D341Med (cell line): ENCODE measurements around the gene DOCK9.

Experiments used
- DNase-seq: peaks from one replicate; pipeline ENCODE4 v3.0.0; 2012; ENCODE audit warnings: low spot score

Gene DOCK9

DNA sequence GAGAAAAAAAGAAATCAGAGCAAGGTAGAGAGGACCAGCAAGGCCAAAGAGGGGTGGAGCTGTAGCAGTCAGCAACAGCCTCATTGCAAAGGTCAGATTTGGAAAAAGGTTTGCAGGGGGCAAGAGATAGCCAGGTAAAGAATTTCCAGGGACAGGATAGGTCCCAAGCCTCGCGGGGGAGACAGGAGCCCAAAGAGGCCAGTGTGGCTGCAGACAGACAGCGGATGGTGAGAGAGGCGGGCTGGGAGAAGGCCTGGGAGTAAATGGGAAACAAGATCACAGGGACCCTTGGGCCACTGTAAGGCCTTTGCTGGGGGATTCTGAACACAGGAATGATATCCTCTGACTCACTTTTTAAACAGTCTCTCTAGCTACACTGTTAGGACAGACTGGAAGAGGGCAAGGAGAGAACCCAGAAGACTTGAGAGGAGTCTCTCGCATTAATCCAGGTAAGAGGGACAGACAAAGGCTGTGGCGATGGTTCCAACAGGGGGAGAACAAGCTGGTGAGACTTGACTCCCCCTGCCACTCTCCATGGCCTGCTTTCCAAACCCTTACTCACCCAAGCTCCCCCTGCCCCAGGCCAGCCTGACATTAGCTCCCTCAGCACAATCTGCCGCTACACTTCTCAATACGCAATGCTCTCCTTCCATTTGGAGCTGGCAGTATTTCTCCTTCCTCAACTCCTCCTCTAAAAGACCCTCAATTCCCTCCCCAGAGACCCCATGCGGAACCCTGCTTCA is 31.8 kb downstream of the DOCK9 start:
- no peak for DNase-seq

DNA sequence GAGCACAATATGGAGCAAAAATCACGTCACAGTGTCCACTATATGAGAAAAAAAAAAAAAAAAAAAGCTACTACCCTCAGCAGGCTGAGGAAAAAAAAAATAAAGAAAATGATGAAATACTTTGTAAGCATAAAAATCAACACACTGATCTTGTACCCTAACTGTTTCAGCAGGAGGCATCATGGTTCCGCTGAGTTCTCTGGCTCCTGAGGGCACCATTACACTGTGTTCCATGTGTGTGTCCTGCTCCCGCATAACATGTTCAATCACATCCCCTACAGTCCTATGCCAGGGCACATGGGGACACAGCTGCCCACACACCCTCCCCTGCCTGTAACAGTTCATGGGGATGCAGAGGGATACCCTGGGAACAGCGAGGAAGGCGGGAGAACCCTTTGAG is 33.5 kb downstream of the DOCK9 start:
- no peak for DNase-seq

DNA sequence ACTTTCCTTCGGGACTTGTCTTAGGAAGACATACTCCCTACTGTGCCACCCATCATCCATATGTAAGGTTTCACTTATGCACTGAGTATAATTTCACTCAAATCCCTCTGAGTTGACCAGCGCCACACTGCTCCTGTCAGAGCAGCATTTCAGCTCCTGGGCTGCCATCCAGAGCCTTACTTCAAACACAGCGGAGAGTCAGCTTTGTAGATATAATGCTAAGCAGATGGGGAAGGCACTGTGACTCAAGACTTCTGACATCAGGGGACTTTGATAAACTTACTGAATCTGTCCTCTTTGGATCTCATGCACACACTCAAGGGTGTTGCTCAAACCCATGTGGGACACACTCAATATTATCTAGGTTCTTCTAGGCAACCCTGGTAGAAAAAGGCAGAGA is 34.9 kb downstream of the DOCK9 start:
- DNase-seq, result no peak

DNA sequence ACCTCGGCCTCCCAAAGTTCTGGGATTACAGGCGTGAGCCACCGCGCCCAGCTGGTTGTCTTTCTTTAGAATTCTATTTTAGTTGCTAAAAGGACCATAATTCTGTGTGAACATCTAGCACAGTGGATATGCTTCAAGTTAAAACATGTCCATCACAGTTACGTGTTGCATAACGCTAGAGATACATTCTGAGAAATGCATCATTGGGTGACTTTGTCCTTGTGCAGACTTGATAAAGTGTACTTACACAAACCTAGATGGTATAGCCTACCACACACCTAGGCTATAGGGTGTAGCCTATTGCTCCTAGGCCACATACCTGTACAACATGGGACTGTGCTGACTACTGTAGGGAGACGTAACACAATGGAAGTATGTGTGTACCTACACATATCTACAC is 35.4 kb downstream of the DOCK9 start:
- DNase-seq, result no peak

DNA sequence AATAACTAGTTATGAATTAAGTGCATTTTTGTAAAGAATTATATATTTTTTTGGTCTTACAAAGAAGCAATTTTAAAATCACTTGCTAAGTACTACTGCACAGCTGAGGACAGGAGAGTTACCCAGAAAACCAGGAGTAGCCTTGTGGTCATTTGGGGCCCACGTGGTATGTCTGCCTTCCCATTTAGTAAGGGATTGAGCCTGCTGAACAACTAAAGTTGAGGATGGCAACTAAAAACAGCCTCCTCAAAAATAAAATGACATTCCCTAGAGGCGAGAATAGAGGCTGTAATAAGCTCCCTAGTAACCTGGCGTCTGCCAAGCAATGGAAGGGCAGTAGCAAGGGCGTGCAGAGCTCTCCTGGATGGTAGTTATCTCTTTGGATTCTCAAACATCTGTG is 36.3 kb downstream of the DOCK9 start:
- DNase-seq, result no peak

DNA sequence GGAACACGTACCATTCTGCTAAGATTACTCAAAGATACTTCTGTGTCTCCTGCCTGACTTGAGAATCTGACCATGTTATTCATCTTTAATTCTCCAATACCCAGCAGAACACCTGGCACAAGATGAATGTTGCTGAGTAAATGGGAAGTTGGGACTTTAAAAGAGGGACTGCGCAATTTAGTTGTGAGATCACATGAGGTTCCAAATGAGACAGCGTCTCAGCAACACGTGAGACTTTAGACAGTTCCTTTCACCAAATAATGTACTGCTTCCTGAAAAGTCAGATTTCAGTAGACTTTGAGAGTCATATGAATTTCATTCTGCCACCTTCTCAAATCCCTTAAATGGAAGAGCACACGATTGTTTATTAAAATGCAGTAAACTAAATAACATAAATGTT is 36.7 kb downstream of the DOCK9 start:
- DNase-seq, result no peak

DNA sequence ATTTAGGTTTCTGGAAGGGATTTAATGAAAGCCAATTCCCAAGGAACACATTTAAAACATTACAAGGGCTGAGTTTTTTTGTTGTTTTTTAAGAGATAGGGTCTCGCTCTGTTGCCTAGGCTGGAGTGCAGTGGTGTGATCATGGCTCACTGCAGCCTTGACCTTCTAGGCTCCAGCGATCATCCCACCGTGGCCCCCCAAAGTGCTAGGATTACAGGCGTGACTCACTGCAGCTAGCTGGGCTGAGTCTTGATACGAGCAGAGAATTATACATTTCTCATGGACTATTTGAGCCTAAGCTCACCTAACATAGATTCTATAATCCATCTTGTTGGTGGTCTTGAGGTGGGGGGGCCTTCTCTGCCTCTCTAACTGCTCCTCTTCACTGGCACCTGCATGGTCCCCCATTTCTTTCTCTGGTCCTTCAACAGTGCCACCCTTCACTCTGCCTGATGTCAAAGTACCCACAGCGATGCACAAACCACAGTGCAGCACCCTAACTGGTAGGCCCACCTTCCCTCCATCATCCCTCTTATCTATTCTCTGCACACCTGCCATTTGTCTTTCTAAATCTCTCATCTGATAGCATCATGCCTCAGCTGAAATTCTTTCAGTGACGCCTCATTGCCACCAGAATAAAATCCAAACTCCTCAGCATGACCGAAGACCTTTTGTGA is 37.4 kb downstream of the DOCK9 start:
- DNase-seq, result no peak

DNA sequence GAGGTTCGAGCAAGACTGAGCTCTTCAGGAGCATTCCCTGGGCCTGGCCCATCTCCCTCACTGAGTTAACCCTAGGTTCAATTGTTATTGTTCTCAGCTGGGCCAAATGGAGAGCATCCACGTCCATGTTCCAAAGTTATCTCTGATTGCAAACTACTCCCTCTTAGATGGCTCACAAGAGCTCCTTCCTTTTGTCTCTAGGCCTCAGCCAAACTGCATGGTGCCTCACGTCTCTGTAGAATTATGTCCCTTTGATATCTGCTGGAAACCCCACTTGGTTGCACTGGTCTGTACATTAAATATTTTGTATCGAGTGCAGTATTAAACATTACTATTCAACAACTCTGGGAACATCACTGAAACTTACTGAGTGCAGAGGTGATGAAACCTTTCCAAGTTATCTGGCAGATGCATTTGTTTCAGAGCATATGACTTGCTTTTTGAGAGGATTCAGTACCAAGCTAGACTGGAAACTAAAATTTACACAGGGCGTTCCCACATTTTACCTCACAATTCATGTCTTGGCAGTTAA is 38.1 kb downstream of the DOCK9 start:
- DNase-seq, result no peak

DNA sequence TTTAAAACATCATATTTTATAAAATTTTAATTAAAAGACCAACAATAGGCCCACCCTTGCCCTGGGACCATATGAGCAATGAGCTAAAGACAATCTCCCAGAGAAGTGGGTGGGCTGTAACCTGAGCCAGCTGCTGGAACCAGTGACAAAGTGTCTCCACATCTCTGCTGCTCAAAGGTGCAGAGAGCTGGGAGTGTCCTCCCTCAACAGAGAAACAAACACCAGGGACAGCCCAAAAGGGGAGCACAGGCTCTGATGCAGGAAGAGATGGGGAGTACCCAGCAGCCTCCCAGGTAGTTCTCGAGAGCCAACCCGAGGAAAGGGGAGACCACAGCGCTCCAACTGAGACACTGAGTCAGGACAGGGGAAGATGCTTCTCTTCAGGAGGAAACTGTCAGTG is 39.1 kb downstream of the DOCK9 start:
- DNase-seq, result peak; percentile 52

DNA sequence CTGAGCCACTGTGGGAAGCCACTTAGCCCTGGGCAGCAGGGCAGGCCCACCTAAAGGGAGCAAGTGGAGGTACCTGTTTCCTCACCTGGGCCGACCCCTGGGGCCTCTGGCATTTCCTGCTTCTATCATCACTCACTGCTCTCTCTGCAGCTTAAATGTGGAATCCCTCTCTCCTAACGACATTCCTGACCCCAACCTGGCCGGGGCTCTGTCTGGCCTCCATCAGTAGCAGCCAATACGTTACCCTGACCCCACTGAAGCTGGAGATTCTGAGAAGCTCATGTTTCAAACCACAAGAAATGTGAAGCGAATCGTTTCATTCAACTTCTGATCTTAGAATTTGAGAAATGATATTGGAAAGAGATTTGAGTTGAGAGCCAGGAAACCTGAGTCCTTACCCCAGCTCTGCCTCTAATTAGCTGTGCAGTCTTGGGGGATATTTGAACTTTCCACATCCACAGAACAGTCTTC is 39.9 kb downstream of the DOCK9 start:
- DNase-seq, result no peak

DNA sequence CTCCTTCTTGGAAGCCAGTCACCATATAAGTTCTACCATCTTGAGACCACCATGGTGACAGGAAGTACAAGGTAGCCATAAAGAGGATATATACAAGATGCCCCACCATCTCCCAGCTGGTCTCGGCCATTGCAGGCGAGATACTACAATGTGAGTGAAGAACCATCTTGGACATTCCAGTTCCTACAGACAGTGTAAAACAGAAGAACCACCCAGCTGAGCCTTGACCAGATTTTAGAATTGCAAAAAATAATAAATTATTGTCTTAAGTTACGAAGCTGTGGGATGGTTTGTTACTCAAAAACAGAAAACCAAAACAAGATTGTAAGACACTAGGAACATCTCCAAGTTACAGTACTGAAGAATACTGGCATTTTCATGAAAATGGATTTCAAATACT is 43.6 kb downstream of the DOCK9 start:
- no peak for DNase-seq

DNA sequence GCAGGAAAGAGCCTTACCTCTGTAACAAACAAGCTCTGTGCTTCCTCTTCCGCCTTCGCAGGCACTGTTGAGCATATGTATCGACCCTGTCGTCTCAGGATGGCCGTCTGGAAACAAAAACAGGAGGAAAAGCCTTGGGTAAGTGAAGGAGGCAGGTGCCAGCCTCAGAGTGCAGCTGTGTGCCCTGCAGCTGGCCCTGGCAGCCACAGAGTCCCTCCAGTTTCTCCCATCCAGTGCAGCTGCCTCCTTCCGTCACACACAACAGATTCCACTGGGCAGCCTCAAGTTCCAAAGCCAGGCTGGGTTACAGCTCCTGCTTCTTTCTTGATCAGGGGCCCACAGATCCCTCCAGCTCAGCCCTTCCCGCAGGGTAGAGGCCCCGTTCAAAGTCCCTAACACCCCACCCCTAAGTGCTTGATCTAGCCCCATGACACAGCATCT is 47.7 kb downstream of the DOCK9 start:
- DNase-seq, result no peak

DNA sequence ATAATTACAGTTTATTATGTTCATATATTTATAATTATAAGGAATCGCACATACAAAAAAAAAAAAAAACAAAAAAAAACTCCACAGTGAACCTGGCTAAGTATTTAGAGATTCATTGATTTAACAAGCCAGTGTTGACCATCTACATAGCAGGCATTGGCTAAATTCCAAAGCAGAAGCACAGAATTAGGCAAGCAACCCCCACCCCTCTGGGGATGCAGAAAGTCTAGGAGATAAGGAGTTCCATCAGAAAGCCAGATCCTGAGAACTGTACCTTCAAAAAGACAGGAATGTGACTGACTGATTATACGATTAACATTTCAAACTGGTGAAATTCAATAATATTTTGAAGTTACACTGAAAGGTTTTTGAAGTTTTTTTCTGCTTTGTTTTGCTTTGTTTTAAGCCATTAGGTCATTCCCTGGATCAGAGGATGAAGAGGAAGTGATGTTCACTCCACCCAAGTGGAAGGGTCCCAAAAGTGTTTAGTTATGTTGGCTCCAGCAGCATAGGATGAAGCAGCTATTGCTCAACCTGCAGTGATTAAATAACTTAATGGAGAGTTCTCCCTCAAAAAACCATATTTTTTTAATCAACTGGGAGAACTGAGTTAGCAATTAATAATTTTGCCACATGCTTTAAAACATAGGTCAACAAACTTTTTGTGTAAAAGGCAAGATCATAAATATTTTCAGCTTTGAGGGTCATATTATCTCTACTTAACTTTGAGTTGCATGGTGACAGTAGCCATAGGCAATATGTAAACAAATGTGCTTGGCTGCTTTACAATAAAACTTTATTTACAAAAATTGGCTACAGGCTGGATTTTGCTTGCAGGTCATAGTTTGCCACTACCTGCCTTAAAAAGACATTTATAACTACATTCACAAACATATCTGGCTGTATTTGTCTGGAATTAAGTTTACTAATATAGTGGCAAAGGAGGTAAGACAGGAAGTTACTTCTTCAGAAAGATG is 49.6 kb downstream of the DOCK9 start:
- DNase-seq, result no peak

DNA sequence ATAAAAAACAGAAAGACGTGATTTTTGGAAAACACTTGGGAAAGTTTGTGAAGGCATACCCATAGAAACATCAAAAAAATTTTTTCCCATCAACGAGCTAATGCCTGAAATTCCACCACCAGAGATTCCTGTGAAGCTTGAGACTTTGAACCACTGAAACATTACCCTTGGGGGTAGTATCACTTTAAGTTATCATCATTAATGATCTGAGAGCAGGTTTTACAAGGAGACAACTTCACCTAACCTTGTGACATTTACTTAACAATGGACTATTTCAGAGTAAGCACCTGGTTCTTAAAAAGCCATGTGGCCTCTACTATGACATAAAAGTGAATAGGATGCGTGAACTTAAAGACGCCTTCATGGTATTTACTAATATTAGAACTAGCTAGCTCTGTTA is 51.9 kb downstream of the DOCK9 start:
- no peak for DNase-seq

DNA sequence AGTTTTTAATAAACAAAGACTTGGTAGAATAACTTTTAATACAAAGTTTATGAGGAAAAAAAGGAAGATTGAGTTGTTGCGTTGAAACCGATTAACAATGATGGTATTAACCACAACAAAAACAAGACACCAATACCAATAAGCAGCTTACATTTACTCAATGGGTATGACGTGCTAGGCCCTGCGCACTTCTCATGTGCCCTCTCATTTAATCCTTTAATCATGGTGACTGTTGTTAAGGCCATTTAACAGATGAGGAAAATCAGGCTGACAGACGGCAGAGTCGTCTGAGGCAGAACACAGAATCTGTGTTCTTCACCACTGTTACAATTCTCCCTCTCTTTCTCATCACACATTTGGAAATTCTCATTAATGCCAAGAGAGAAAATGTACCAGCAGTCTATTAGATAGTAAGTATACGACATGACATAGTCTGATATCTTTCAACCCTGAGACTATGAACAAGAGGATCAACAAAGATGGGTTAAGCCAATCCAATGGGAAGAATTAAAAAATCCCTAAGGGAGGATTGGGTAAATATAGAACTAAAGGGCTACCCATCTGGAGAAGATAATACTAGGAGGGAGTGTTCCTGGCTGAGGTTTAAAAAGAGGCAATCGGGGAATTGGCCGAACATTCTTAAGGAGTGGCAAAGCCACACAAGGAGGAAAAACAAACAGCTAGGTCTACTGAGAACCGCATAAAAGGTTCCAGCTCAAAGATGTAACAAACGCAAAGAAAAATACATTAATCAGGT is 54.0 kb downstream of the DOCK9 start:
- DNase-seq, result peak; percentile 73

DNA sequence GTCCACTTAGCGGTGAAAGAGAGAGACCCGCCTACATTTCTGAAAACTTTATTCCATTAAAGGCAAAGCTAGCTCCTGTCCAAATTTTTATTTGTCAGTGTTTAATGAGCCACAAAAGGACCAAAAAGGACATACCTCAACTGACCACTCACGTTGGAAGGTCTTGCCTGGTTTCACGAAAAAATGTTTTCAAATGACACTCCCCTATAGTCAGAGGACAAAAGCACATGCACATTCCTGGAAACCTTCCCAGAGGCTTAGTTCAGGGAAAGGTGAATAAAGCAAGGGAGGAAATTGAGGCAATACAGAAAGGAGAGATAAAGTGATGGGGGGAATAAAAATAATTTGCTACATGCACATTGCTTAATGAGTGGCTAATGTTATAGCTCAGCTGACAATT is 55.6 kb downstream of the DOCK9 start:
- no peak for DNase-seq

DNA sequence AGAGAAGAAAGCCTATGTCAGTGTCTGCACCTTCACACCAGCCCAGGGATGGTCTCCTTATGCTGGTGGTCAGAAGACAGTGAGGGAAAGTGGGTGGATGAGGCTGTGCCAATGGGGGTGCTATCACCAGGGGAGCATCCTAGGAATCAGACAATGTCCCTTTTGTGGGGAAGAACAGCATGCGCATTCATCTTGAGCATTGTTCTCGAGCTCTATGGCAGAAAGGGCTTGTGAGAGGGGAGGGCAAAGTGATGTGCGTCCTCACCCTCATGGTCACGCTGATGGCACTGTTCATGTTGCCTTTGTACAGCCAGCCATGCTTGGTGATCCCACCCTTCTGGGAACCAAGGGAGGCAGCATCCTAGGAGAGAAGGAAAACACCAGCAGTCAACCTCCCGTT is 56.1 kb downstream of the DOCK9 start:
- DNase-seq, result no peak

DNA sequence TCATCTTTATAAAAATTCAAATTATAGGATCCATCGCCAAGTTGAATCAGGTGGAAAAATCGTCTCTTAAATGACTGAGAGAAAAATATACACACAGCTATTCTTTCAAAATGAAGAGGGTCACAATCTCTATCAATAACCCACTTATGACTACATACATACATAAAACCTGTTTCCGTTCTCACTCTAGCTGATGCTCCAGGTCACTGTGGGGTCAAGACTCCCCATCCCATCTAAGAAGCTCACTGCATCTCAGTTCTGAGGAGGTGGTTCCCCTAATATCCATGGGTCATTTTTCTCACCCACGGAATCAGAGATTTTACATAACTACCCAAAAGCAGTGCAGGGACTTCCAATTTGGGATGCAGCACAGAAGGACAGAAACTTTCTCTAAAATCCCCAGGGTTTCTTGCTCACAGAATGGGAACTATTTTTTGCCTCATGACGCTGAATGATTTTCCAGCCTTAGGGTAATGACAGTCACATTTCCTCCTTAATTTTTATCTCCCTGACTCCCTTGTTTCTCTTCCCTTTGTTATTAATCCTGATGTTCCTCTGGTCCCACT is 56.8 kb downstream of the DOCK9 start:
- no peak for DNase-seq

DNA sequence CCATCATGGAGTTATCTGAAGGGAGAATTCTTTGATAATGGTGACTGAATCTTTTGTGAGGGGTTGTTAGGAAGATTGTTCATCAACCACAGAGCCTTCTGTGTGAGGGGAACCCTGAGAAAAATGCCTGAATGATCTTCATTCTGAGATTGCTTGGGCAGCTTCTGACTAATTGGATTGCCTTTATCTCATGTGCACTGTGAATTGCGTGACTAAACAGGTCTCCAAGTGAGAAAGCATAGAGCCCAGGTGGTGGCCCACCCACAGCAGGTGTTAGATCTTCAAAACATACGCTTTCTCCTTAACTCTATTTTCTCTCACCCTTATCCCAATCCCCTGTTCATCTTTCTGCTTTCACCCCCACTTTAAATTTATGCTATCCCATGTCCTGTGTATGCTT is 58.3 kb downstream of the DOCK9 start:
- no peak for DNase-seq

DNA sequence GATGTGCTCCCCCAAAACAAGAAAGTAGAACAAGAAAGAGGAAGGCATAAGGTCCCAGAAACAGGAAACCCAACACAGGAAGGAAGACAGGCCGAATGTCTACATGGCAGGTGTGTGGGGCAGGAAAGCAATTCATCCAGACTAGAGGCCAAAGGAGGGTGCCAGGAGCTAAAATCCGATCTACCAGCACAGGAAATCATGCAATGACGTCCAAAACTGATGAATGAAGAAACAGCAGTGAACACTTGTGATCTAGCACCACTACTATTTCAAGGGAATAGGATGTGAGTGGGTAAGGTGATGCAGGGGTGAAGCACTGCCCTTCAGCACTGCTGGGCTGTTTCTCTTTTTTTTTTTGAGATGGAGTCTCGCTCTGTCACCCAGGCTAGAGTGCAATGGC is 59.1 kb downstream of the DOCK9 start:
- no peak for DNase-seq

DNA sequence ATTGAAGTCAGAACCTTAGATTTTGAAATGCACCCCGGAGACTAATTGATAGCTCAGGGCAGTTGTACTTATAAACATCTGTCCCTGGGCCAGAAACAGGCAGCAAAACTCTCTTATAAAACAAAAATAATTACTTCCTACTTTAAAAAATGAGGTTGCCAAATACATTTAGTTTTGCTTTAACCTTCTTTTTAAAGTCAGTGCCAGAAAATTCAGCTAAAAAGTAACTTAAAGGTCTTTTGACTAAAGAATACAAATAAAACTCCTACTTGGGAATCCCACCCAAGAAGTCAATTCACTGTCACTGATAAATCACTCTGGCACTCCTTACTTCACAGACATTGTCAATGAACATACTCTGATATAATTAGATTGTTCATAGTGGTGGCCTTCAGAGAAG is 60.7 kb downstream of the DOCK9 start:
- no peak for DNase-seq
